AG10803 (cell line): ENCODE measurements around the gene GALT.
A peak's percentile ranks its signal among the peaks of the same experiment; 100 is the strongest.

ENCODE experiments used
- DNase-seq: peaks from one replicate; pipeline ENCODE4 v3.0.0; 2010; ENCODE audit warnings: low read depth
- H3K4me3 ChIP-seq: 2 replicates; pipeline ENCODE4 v1.5.1; 2011; ENCODE audit warnings: mild to moderate bottlenecking, low read length, control low read depth
- CTCF ChIP-seq: conservative IDR thresholded peaks from 2 replicates; pipeline ENCODE4 v1.5.1; 2011; ENCODE audit warnings: mild to moderate bottlenecking, low read length, control low read depth, inconsistent platforms

Gene GALT

DNA sequence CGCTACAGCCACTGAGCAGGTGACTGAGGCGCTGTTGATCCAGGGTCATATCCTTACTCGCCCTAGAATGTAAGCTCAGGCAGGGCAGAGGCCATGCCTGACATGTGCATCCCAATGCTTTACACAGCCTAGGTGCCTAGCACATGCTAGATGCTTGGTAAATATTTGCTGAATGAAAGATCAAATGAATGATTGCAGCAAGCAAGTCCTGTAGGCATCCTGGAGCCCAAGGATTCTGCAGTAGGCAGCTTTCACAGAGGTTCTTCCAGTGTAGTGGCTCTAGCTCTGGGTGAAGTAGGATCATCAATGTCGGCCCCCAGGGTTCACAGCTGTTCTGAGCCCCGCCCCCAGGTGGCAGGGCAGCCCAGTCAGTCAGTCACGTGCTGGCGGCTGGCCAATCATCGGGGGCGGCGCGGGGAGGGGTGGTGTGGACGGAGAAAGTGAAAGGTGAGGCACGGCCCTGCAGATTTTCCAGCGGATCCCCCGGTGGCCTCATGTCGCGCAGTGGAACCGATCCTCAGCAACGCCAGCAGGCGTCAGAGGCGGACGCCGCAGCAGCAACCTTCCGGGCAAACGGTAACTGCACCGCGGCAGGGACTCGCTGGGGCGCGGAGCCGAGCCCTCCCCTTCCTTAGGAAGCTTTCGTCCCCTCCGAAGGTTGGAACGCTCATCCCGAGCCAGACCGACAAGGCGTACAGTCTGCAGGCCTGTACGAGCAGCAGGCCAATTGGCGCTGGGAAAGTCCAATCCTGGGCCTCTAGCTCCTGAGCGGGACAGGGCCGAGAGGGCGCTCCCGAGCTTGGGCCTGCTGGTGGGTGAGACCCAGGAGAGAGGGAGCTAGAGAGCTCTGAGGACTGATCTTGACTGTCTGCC, at the start of gene GALT:
GALT (plus strand) TSS at position 465 of the 873 bp plus-strand sequence; CDS start at position 495, 30 bp downstream.
- TF ChIP-seq CTCF: peak; percentile 61
- peak; percentile 81 for DNase-seq
- H3K4me3 ChIP-seq: peak within 1 kb of the TSS; percentile 88

- TF ChIP-seq CTCF: no peak
- DNase-seq: no peak
- no peak overlapping the region for H3K4me3 ChIP-seq
Measured at GRCh38 chr9:34599546-34599945, 46.9 kb upstream of the GALT start.

DNA sequence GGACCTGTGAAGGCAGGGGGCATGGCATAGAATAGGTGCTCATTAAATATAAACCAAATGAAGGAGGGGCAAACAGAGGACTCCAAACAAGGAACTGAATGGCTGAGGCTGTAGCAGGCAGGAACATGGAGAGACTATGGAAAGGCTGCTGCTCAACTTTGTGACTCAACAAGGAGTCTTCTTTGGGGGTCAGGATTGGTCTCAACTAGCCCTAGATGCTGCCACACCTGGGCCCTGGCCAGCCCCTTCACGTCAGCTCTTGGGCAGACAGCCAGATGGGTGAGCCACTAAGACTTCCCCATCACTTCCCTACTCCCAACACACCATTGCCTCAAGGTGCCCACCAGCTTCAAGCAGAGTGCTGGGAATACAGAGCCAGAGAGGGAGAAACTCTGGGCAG, 45.6 kb upstream of the GALT start:
- no peak for DNase-seq
- no peak for TF ChIP-seq CTCF
- H3K4me3 ChIP-seq: no peak overlapping the region

DNA sequence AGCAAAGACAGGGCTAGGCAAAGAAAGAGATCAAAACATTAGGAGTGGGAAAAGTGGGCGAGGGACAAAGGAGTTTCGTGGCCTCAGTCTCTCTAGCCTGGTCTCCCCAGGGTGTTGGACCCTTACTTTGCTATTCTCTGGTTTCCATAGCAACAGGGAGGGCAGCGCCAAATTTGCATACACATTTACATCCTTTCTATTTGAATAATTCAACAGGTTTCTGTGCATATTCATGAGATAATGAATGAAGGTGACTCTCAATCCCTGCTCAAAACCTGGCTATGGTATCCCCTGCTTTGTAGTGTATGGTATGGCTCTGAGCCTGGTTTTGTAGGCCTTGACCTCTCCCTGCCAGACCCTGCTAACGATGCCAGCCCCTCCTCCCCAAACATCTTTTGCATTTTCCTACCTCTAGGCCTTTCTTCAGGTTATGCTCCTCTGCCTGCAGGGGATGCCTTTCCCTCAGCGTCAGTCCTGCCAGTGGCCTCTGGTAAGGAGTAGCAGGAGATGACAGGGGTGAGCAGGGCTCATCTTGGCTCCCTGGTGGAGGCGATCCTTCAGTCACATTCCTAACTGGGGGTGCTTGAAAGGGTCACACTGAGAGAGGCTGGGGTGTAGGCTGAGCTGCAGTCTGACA, 44.4 kb upstream of the GALT start:
- no peak for DNase-seq
- no peak overlapping the region for H3K4me3 ChIP-seq
- no peak for TF ChIP-seq CTCF

DNA sequence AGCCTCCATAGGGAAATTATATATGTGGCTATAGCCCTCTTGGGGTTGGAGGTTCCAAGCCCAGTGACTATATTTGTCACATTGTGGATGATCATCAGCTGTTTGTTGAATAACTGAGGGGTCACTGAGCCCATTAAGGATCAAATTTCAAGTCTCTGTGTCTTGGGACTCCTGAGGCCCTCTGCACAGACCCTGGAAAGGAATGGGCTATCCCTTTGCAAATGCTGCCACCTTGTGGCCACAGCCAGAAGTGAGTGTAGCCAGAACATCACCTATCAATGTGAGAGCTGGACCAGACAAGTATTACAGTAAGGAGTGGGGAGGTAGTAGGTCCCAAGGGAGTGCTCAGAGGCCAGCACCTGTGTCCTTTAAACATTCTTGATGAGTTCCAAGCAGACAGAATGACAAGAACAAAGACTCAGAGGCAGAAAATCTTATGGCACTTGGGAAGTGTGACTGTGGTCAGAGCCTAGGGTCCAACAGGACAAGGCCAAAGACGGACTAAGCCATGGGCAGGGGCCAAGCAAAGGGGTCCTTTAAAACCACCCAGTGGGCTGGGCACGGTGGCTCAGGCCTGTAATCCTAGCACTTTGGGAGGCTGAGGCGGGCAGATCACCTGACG, 42.8 kb upstream of the GALT start:
- DNase-seq: peak; percentile 51
- TF ChIP-seq CTCF: peak; percentile 97
- no peak overlapping the region for H3K4me3 ChIP-seq

DNA sequence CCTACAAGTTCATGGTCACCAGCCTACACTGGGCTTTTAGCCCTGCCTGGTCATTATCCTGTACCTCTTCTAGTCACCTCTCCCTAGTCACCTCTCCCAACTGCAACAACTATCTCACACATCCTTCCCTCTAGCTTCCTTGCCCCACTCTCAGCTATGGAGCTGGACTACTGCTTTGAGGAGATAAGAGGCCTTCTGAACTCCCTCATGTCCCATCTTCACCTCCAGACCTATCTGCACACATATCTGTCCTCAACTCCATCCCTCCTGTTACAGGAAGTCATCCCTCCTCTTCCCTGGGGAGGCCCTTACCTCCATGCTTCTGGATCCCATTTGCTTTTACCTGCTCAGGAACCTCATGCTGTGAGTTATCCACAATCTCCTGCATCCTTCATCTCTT, 40.3 kb upstream of the GALT start:
- H3K4me3 ChIP-seq: no peak overlapping the region
- TF ChIP-seq CTCF: no peak
- DNase-seq: no peak
